Cortex of kidney (tissue), 1 donor: ENCODE data around the gene MOB4.
"Not testable (repeated sequence)": the region's sequence is repeated elsewhere in the genome, so short reads cannot be mapped to it uniquely, and the experiment has no call there.

Source experiments
- DNase-seq: peaks from one replicate; lab custom pipeline; 2025; lab: John Stamatoyannopoulos, UW

Gene MOB4

GRCh38 chr2:197514754-197515153, 1.1 kb upstream of the MOB4 start:
- no peak for DNase-seq

DNA sequence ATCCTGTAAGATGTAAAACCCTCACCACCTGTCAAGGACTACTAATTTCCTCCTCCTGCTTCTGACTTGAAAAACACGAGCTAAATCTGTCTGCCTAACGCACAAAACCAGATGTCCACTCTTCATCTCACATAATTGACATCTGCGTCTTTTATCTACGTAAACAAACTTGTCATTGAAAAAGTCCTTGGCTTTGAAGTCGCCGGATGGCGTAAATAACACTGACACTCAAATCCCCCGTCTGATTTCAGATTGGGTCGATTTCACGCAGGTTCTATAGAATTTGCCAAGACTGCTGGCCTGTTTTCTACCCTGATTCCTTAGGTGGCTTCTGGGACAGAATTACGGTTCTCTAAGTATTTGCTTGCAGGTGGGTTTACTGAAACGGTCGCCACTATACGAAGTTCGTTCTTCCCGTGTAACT, 539 bp upstream of the MOB4 start:
- no peak for DNase-seq

- no peak for DNase-seq
Observed at GRCh38 chr2:197516393-197516761, 511 bp downstream of the MOB4 start.

GRCh38 chr2:197517150-197517549, 1.3 kb downstream of the MOB4 start:
- DNase-seq = no peak

- no peak for DNase-seq
Observed at GRCh38 chr2:197538412-197538811, 22.5 kb downstream of the MOB4 start.

DNA sequence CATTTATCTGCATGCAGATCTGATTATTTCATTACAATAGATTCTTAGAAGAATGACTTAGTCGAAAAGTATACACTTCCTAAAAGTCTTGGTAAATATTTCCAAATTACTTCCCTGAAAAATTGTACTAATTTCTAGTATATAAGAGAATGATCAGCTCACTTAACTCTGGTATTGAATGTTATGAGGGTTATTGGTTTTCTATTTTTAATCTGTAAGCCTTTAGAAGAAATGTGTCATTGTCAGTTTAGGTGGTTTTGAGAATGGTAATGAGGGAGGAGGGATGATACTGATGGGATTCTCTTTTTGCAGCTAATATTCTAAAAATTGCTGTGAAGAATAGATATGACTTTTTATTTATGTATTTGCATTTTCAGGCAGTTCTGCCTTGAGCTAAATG, 23.9 kb downstream of the MOB4 start:
- no peak for DNase-seq

- DNase-seq = no peak
Observed at GRCh38 chr2:197543206-197543605, 27.3 kb downstream of the MOB4 start.

DNA sequence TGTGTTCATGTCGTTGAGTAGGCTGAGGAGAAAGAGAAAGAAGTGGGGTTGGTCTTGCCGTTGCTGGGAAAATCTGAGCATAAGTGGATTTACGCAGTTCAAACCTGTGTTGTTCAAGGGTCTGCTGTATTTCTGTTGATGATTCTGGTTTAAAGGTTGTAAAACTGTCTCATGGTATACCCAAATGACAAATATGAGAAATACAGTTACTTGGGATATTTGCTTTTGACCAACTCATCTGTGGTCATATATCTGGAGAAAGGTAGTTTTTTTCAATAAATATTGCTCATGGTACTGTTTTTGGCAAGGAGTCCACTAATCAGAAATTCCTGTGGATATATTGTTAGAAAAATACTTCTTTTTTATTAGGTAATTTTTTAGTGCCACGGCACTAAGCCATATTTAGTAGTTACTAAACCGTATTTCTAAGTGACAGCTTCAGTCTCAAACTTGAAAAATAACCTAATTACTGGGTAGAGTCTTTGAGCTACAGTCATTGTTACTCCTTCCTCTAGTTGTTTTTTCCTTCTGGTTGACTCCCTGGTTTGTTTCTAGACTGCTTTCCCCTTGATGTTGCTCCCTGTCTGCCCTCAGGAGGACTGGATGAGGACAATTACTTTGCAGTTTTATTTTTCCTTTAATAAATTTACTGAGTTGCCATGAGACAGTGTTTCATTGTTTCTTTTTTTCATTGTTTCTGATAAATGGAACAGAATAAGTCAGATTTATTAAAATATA, 31.5 kb downstream of the MOB4 start:
- DNase-seq = no peak

DNA sequence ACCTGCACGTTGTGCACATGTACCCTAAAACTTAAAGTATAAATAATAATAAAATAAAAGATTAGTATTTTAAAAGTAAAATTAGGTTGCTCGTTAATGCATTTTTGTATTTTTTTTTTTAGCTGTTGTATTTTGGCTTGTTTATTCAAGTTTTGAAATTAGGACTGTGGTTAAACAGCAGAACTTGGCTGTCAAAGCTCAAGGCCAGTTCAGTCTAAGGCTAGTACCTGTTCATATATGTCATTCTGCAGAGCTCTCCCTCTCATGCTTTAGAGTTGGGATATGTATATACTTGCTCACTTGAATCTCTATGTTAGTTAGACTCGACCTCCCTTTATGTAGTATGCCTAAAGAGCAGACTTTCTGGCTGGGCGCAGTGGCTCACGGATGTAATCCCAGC, 32.7 kb downstream of the MOB4 start:
- DNase-seq = no peak

GRCh38 chr2:197551260-197551659, 35.4 kb downstream of the MOB4 start:
- DNase-seq = not testable (repeated sequence)

- DNase-seq = no peak
Observed at GRCh38 chr2:197555467-197555866, 39.6 kb downstream of the MOB4 start.

DNA sequence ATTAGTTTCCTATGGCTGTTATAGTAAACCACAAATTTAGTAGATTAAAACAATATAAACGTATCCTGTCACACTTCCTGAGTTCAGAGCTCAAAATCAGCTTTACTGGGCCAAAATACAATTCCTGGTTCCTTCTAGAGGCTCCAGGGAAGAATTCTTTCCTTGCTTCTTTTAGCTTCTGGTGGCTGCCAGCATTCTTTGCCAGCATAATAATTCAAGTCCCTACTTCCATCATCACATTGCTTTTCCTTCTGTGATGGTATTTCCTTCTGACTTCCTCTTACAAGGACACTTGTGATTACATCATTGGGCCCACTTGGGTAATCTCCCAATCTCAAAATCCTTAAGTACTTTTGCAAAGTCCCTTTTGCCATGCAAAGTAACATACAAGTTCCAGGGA, 40.6 kb downstream of the MOB4 start:
- no peak for DNase-seq

GRCh38 chr2:197558393-197558792, 42.5 kb downstream of the MOB4 start:
- no peak for DNase-seq

GRCh38 chr2:197559681-197560080, 43.8 kb downstream of the MOB4 start:
- no peak for DNase-seq

GRCh38 chr2:197560146-197560665, 44.3 kb downstream of the MOB4 start:
- DNase-seq = no peak

DNA sequence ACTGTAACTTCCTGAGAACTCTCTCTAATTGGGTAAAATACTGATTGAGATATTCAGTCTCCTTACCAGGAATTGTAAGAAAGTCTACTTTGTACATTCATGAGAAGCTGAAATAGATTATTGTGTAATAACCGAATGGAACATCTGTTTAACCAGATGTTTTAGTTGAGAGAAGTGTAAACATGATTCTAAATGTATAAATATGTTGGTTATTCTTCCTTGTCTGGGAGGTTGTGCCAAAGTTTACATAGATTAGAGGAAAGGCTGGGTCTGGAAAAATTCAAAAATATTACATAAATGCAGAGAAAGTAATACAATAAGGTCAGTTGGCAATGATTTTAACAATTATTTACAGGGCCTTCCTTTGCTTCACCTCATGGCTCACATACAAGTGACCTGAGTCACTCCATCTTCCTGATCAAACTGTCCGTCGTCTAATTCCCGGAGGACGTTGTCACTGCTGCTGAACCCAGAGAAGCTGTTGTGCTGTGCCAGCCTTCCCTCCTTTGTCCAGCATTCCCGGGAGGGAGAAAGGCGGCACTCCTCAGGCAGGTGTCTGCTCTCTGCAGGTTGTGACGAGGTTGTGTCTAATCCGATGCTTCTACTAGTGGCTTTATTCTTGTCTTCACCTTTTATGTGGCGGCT, 55.9 kb downstream of the MOB4 start:
- DNase-seq = no peak

DNA sequence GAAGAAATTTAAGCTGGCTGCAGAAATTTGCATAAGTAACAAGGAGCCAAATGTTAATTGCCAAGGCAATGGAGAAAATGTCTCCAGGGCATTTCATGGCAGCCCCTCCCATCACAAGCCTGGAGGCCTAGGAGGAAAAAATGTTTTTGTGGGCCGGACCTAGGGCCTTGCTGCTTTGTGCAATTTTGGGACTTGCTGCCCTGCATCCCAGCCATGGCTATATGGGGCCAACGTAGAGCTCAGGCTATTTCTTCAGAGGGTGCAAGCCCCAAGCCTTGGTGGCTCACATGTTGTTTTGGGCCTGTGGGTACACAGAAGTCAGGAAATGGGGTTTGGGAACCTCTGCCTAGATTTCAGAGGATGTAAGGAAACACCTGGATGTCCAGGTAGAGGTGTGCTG, 57.7 kb downstream of the MOB4 start:
- no peak for DNase-seq

- no peak for DNase-seq
Observed at GRCh38 chr2:197575987-197576386, 60.1 kb downstream of the MOB4 start.

- DNase-seq = no peak
Observed at GRCh38 chr2:197576631-197577030, 60.8 kb downstream of the MOB4 start.

- DNase-seq = no peak
Observed at GRCh38 chr2:197577446-197577845, 61.6 kb downstream of the MOB4 start.

- DNase-seq = not testable (repeated sequence)
Observed at GRCh38 chr2:197578294-197578693, 62.4 kb downstream of the MOB4 start.

DNA sequence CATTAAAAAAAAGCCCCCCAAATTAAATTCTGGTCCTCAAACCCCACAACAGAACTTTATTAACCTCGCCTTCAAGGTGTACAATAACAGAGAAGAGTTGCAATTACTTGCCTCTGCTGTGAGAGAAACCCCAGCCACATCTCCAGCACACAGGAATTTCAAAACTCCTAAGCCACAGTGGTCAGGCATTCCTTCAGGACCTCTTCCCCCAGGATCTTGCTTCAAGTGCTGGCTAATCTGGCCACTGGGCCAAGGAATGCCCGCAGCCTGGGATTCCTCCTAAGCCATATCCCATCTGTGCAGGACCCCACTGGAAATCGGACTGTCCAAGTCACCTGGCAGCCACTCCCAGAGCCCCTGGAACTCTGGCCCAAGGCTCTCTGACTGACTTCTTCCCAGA, 64.3 kb downstream of the MOB4 start:
- not testable (repeated sequence) for DNase-seq

- DNase-seq = not testable (repeated sequence)
Observed at GRCh38 chr2:197587255-197587654, 71.4 kb downstream of the MOB4 start.
